Measurements from ENCODE around the gene MARVELD1.

Gene MARVELD1

GRCh38 chr10:97765201-97765600 is 51.7 kb downstream of the MARVELD1 start:
- Histone ChIP-seq H3K4me1 (ENCODE audit: control insufficient read depth, insufficient read depth, low read length) (no peaks in the 10 kb centered on the region), H3K9me3 (ENCODE audit: control insufficient read depth, low read length) (no peaks in the 10 kb centered on the region), H3K36me3 (ENCODE audit: control insufficient read depth, insufficient read depth, low read length) (no peaks in the 10 kb centered on the region), H3K27me3 (ENCODE audit: control insufficient read depth, insufficient read depth, low read length) (peaks cover 16% of the 10 kb centered on the region), H3K9ac (ENCODE audit: low read length) (no peak overlapping the region), H3K4me3 (ENCODE audit: low read length) (no peak overlapping the region)

GRCh38 chr10:97766106-97766810 is 52.7 kb downstream of the MARVELD1 start:
- Histone ChIP-seq H3K4me1 (ENCODE audit: control insufficient read depth, insufficient read depth, low read length) (peaks cover 4% of the 10 kb centered on the region), H3K27me3 (ENCODE audit: control insufficient read depth, insufficient read depth, low read length) (peaks cover 27% of the 10 kb centered on the region), H3K9ac (ENCODE audit: low read length) (no peak overlapping the region), H3K9me3 (ENCODE audit: control insufficient read depth, low read length) (no peaks in the 10 kb centered on the region), H3K4me3 (ENCODE audit: low read length) (no peak overlapping the region), H3K36me3 (ENCODE audit: control insufficient read depth, insufficient read depth, low read length) (no peaks in the 10 kb centered on the region)

- H3K9ac ChIP-seq (ENCODE audit: low read length): no peak overlapping the region
- H3K4me3 ChIP-seq (ENCODE audit: low read length): no peak overlapping the region
- H3K9me3 ChIP-seq (ENCODE audit: control insufficient read depth, low read length): no peaks in the 10 kb centered on the region
- H3K27me3 ChIP-seq (ENCODE audit: control insufficient read depth, insufficient read depth, low read length): peaks cover 33% of the 10 kb centered on the region
- peaks cover 9% of the 10 kb centered on the region for H3K4me1 ChIP-seq (ENCODE audit: control insufficient read depth, insufficient read depth, low read length)
- no peaks in the 10 kb centered on the region for H3K36me3 ChIP-seq (ENCODE audit: control insufficient read depth, insufficient read depth, low read length)
These were observed 53.7 kb downstream of the MARVELD1 start for GRCh38 chr10:97766996-97767924.
